ENCODE measurements around the gene SEPTIN3.

DNA sequence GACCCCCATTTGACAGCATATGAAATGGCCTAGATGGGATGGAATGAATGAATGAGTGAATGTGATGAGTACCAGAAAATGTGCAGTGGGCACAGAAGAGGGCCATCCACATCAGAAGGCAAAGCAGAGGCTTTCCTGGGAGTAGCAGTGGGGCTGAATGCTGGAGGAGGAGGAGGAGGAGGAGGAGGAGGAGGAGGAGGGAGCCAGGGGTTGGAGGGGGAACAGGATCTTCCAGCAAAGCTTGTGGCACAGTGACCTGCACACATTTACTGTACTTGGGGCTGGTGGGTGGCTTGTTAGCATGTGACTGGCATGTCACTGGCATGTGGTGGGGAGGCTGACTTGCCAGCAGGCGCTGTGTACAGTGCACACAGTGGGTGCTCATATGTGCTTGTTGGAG lies 9.5 kb downstream of the SEPTIN3 start:
- TF ChIP-seq, protein P1, sequence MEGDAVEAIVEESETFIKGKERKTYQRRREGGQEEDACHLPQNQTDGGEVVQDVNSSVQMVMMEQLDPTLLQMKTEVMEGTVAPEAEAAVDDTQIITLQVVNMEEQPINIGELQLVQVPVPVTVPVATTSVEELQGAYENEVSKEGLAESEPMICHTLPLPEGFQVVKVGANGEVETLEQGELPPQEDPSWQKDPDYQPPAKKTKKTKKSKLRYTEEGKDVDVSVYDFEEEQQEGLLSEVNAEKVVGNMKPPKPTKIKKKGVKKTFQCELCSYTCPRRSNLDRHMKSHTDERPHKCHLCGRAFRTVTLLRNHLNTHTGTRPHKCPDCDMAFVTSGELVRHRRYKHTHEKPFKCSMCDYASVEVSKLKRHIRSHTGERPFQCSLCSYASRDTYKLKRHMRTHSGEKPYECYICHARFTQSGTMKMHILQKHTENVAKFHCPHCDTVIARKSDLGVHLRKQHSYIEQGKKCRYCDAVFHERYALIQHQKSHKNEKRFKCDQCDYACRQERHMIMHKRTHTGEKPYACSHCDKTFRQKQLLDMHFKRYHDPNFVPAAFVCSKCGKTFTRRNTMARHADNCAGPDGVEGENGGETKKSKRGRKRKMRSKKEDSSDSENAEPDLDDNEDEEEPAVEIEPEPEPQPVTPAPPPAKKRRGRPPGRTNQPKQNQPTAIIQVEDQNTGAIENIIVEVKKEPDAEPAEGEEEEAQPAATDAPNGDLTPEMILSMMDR (IDR thresholded peaks at IDR 0.05; ENCODE audit: insufficient read depth, low read length): no peak
- no peak for TF ChIP-seq POLR2AphosphoS5 (IDR thresholded peaks at IDR 0.05; ENCODE audit: low read depth)
- TF ChIP-seq, protein P2, sequence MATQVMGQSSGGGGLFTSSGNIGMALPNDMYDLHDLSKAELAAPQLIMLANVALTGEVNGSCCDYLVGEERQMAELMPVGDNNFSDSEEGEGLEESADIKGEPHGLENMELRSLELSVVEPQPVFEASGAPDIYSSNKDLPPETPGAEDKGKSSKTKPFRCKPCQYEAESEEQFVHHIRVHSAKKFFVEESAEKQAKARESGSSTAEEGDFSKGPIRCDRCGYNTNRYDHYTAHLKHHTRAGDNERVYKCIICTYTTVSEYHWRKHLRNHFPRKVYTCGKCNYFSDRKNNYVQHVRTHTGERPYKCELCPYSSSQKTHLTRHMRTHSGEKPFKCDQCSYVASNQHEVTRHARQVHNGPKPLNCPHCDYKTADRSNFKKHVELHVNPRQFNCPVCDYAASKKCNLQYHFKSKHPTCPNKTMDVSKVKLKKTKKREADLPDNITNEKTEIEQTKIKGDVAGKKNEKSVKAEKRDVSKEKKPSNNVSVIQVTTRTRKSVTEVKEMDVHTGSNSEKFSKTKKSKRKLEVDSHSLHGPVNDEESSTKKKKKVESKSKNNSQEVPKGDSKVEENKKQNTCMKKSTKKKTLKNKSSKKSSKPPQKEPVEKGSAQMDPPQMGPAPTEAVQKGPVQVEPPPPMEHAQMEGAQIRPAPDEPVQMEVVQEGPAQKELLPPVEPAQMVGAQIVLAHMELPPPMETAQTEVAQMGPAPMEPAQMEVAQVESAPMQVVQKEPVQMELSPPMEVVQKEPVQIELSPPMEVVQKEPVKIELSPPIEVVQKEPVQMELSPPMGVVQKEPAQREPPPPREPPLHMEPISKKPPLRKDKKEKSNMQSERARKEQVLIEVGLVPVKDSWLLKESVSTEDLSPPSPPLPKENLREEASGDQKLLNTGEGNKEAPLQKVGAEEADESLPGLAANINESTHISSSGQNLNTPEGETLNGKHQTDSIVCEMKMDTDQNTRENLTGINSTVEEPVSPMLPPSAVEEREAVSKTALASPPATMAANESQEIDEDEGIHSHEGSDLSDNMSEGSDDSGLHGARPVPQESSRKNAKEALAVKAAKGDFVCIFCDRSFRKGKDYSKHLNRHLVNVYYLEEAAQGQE (IDR thresholded peaks at IDR 0.05; ENCODE audit: insufficient replicate concordance, low read depth): no peak

All from HL-60 (cell line).